ELF-1 (cell line): ENCODE data around the gene RHCG.
A peak's percentile ranks its signal among the peaks of the same experiment; 100 is the strongest.

Experiments
- DNase-seq: peaks from one replicate; pipeline ENCODE4 v3.0.0-alpha.2; 2016; ENCODE audit warnings: low read depth, low spot score

RHCG gene

DNA sequence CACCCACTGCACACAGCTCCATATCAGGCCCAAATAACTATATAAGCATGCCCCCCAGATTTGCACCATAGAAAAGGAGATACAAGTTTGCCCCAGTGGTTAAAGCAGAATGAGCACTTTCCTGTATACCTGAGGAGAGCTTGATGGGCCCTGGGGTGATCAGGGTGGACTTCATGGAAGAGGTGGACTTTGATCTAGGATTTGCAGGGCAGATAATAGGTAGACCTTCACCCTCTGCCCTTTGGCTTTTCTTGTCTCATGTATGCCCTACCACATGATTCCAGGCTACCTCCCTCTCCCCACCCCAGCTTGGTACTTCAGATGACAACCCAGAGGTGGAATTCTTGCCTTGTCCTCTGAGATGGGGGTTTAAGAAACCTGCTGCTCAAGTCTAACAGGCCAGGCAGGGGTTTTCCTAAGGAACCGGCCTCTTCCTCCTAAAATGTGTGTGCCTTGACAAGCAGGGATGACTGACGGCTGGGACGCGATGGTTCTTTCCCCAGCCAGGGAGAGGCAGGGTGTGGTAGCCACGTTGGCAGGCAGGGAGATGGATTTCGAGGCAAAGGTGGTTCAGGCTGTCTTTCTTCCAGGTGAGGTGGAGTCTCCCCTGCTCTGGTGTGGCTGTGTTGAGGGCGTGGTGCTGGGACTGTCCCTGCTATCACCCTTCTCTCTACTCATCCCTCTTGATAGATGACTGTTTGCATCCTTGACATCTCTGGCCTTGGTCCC lies 6.6 kb upstream of the RHCG start:
- DNase-seq, result peak; percentile 52

DNA sequence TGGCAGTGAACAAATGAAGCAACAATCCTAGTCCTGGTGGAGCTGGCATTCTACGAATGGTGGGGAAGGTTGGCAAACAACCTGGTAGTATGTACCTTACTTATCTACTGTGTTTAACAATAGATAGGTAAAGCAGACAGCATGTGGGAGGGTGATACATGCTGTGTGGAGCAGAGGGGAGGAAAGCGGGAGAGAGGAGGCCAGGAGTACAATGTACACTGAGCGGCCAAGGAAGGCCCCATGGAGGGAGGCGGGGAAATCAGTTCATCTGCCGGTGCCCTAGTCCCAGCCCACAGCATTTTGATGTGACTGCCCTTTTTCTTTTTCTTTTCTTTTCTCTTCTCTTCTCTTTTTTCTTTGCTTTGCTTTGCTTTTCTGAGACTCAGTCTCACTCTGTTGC lies 5.3 kb upstream of the RHCG start:
- DNase-seq, result no peak

DNA sequence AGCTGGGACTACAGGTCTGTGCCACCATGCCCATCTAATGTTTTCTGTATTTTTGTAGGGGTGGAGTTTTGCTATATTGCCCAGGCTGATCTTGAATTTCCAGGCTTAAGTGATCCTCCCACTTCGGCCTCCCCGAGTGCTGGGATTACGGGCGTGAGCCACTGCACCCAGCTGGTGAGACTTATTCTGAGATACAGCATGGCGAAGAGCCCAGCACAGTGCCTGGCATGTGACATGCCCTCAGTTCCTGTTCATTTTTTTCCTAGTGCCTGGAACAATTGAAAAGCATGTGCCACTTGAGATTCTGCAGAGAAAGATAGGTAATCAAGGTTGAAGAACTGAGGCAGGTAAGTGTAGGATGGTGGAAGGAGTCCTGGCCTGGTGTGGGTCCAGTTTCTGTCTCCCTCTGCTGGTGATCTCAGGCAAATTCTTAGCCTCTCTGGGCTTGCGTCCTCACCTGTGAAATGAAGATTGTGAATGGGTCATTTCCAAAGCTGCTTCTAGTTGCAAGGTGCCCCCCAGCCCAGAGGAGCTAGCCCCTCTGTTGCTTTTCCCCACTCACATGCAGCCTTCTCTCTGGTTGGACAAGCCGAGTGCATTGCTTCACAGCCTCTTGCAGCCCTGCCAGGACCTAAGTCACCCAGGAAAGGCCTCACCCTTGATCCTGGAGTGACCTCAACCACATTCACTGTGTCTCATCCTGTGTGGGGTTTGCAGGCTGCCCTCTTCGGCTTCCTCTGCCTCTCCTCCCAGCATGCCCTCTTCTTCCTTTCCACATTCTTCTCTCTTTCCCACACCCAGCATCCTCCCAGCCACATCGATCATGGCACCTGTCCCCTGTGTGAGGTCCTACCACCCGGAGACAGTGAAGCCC lies 4.3 kb upstream of the RHCG start:
- peak; percentile 18 for DNase-seq

GRCh38 chr15:89499156-89499555 lies 2.8 kb upstream of the RHCG start:
- no peak for DNase-seq

GRCh38 chr15:89498574-89498906 lies 2.2 kb upstream of the RHCG start:
- no peak for DNase-seq

GRCh38 chr15:89497231-89497630 lies 848 bp upstream of the RHCG start:
- DNase-seq, result no peak

GRCh38 chr15:89495638-89496145 lies 691 bp downstream of the RHCG start:
- no peak for DNase-seq

- peak; percentile 49 for DNase-seq
These were observed 1.3 kb downstream of the RHCG start for GRCh38 chr15:89494941-89495637.

GRCh38 chr15:89494031-89494430 lies 2.4 kb downstream of the RHCG start:
- DNase-seq, result no peak

DNA sequence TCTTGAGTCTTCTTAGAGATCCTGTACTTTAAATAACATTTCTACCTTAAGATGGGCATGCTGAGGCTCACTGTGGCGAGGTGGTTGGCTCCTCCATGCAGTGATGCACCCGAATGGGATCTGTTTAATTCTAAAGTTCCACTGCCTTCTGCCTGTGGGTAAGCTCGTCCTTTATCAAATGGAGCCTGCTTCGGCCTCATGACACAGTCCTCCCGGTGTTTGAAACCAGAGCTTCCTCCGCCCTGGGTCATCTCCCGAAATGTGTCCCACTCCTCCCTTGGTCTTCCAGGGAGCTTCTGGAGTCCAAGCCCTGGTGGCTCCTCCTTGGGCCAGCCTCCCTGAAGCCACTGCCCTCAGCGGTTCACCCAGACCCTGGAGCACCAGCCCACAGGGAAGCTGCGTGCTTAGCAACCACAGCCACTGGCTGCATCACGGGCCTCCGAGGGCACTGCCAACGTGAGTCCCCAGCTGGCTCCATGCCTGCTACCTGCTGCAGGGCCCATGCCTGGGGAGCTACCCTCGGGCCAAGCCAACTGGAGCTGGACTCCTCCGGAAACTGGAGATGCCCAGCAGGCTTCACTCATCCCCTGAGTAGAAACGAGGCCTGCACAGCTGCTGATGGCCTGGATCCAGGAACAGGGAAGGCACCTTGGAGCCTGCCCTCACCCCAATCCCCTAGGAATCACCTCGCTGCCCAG lies 3.3 kb downstream of the RHCG start:
- DNase-seq, result no peak

- peak; percentile 72 for DNase-seq
These were observed 4.2 kb downstream of the RHCG start for GRCh38 chr15:89492111-89492641.

GRCh38 chr15:89490814-89491315 lies 5.5 kb downstream of the RHCG start:
- no peak for DNase-seq

DNA sequence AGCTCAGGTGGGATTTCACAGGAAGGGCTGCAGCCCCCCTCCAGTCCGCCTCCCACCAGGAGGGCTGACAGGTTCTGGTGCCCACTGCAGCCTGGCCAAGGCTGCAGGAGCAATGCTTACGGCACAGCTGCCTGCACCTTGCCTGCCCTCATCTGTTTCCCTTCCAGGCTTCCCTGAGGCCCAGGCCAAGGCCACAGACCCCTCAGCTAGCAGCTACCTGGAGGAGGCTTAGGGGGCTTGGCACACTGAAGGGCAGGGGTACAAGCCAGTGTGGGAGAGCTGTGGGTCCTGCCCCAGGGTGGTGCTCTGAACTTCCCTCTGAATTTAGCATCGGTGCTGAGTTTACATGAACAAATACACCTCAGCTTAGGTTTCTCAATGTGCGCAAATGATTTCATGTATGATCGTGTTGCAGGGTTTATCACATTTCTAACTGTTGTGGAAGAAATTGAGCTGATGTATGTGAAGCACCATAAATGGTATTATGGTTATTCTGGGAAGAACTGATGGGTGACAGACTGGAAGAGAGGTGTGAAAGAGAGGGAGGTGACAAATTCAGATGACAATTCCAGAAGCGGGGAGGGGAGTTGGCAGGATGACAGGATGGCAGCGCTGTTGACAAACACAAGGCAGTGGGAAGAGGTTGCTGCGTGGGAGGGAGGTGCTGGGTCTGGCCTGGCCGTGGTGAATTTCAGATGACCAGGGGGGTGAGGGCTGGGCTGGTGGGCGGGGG lies 6.1 kb downstream of the RHCG start:
- no peak for DNase-seq

DNA sequence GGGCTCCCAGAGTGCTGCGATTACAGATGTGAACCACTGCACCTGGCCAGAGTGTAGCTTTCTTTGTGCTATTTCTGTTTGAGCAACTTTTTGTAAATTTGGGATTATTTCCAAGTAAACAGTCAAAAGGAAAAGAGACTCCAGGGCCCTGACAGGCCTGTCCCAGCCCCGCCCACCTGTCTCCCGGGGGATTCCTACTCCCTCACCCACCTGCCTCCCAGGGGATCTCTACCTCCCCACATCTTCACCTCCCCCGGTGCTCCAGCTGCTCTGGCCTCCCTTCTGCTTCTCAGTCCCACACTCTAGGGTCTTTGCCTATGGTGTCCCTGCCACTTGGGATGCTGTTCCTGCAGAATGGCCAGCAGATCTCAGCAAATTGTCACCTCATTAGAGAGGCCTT lies 7.0 kb downstream of the RHCG start:
- DNase-seq, result no peak

DNA sequence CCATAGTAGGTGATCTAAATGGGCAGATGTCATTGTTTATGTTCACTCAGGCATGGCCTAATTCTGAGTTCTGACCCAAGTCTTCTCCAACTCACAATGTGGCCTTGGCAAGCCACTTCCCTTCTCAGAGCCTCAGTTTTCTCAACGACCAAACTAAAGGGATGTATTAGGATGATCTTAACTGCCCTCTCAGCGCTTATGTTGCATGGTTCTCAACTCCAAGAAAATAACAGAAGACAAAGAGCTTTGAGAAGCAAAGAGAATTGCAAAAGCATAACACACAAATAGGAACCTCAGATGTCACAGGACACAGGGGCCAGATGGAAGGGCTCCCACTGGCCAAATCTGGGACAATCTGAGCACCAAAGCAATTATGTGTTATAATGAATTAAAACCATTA lies 8.6 kb downstream of the RHCG start:
- no peak for DNase-seq

DNA sequence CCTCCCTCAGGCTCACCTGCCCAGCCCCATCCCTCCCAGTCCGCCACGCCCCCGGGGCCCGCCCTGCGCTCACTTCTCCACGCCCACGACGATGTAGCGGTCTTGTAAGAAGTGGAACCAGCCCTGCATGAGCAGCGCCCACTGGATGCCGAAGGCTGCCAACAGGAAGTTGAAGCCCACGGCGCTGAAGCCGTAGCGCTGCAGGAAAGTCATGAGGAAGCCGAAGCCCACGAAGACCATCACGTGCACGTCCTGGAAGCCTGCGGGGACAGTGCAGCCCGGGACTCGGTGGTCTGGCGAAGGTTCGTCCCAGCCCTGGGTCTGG lies 9.7 kb downstream of the RHCG start:
- no peak for DNase-seq

DNA sequence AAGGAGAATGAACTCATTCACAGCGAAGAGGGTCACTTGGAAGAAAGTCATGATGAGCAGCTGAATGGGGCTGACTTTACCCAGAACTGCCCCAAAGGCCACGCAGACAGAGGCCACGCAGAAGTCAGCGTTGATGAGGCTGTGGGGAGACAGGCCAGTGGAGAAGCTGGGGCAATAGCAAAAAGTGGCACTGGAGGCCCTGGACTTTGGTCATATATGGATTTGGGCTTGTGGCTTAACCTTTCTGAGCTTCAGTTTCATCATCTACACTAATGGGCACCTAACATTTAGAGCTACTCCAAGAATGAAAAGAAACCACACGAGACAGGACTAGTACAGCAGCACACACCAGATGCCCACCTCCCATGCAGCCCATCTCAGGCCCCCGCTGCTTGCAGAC lies 13.3 kb downstream of the RHCG start:
- DNase-seq, result no peak

- no peak for DNase-seq
These were observed 14.2 kb downstream of the RHCG start for GRCh38 chr15:89482139-89482538.

DNA sequence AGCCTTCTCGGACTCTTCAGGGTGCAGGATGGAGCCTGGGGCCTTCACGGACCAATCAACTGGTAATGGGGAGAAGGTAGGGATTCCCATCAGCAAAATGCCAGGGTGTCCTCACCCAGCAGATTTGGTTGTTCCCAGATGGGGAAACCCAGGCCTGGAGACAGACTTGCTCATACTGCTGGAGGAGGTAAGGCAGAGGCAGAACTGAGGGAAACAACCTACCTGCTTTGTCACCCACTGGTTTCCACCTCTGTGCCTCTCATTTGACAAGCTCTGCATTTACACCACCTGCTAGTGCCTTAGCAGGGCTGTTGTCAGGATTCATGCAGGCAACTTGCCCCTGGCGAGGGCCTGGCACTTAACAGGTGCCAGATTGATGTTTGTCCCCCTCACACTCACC lies 15.9 kb downstream of the RHCG start:
- DNase-seq, result no peak

DNA sequence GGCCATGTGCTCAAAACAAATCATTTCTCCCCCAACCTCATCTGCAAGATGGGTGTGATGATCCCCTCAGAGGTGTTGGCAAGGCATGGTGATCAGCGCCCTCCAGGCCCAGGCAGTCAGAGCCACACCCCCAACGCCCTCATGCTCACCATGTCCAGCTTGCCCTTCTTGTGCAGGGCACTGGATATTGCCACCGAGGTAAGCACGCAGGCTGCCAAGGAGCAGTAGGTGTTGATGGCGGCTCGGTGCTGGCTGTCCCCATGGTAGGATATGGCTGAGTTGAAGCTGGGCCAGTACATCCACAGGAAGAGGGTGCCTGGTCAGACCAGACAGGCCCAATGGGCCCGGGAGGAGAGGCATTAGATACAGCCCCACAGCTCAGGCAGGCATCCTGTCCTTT lies 17.2 kb downstream of the RHCG start:
- DNase-seq, result no peak
